Upper lobe of left lung (tissue), 6 donors: Measurements from ENCODE around the gene CYB5A. TPM values are rescaled to one million over a fixed set of nuclear protein-coding genes. Genes with fewer than 3 reads are reported as not detected.
A peak's percentile ranks its signal among the peaks of the same experiment; 100 is the strongest.

Experiments used
- ATAC-seq, 2 donors: fragments of 200-7000 bp; cut with Tn5 transposase; one replicate each; pipeline ENCODE4 v1.9.1; 2022; ENCODE audit warnings: mild to moderate bottlenecking in 2 of 2, moderate library complexity in 2 of 2; ENCODE audit not compliant: low FRiP score in 2 of 2
- DNase-seq, 2 donors: peaks; one replicate each; pipeline ENCODE4 v3.0.0-alpha.2; 2019 to 2020
- H3K27ac ChIP-seq, 4 donors: fragments of 200-600 bp; sonication (generic); one replicate each; pipeline ENCODE4 v1.5.1; 2016 to 2019
- H3K27me3 ChIP-seq, 4 donors: fragments of 200-600 bp; sonication (generic); one replicate each; pipeline ENCODE4 v1.5.1; 2017 to 2019
- H3K36me3 ChIP-seq, 4 donors: fragments of 200-600 bp; sonication (generic); one replicate each; pipeline ENCODE4 v1.5.1; 2016 to 2019
- H3K4me1 ChIP-seq, 4 donors: fragments of 200-600 bp; sonication (generic); one replicate each; pipeline ENCODE4 v1.5.1; 2018 to 2019
- H3K4me3 ChIP-seq, 4 donors: fragments of 200-600 bp; sonication (generic); one replicate each; pipeline ENCODE4 v1.5.1; 2017 to 2019; ENCODE audit warnings: mild to moderate bottlenecking in 2 of 4, moderate library complexity in 1 of 4
- H3K9me3 ChIP-seq, 4 donors: fragments of 200-600 bp; sonication (generic); one replicate each; pipeline ENCODE4 v1.5.1; 2018 to 2019
- CTCF ChIP-seq, 6 experiments: fragments of 450-650 bp in 4 of 6; fragments of 200-600 bp in 2 of 6; sonication (generic) in 2 of 6; IDR thresholded peaks; one replicate each; pipeline ENCODE4 v1.5.1; 2016 to 2019; ENCODE audit warnings: antibody characterized with exemption in 6 of 6
- EP300 ChIP-seq, 4 donors: sonication (generic); formaldehyde crosslinking; IDR thresholded peaks; one replicate each; pipeline ENCODE4 v1.5.1; 2017; ENCODE audit warnings: antibody characterized with exemption in 4 of 4, control low read depth in 2 of 4
- POLR2A ChIP-seq, 4 donors: fragments of 450-650 bp; IDR thresholded peaks; one replicate each; pipeline ENCODE4 v1.5.1; 2016 to 2017; ENCODE audit warnings: antibody characterized with exemption in 4 of 4, mild to moderate bottlenecking in 2 of 4
- POLR2AphosphoS5 ChIP-seq, 2 donors: sonication (generic); formaldehyde crosslinking; IDR thresholded peaks; one replicate each; pipeline ENCODE4 v1.5.1; 2017; ENCODE audit warnings: antibody characterized with exemption in 2 of 2
- WGBS, 2 donors: methylation state at CpG; one replicate each; pipeline ENCODE4 v1.1.5; 2017 to 2018; 5-methylcytosine and 5-hydroxymethylcytosine counted together
- total RNA-seq, 6 donors: library from RNA; depleted of rRNA in 4 of 6; stranded (reverse); fragments of >200 nt in 4 of 6; gene quantifications; one replicate each; pipeline versions ENCODE4 v1.1.0 to v1.2.1, GENCODE V29; 2016 to 2021
- donor health status: DM: no; HTN: no; CAD: no; lungs with moderate emphysema.
- donor health status: DM: no; HTN: yes; CAD: no; lungs with severe emphysema.

Gene CYB5A
- total RNA-seq, 6 donors from 2014 or later: 291 to 729 (median 637) TPM

GRCh38 chr18:74290021-74290420 is 1.7 kb downstream of the CYB5A start:
- DNase-seq (no peak), ATAC-seq (no peak)
- Histone ChIP-seq H3K4me3 (peak overlapping the region in 3 of 4 donors; percentile 67 to 98 (median 73)), H3K27ac (peak overlapping the region; percentile 79 to 96 (median 88)), H3K36me3 (peaks cover 0 to 4% (median 0%) of the 10 kb centered on the region in 4 donors), H3K27me3 (no peaks in the 10 kb centered on the region), H3K4me1 (peaks cover 29 to 57% (median 40%) of the 10 kb centered on the region in 4 donors), H3K9me3 (no peaks in the 10 kb centered on the region)
- WGBS, 2 donors: 55 to 66% methylated on average over 7 of the region's 7 CpGs
- no peak for TF ChIP-seq CTCF (IDR thresholded peaks at IDR 0.05)

- peak overlapping the region in 3 of 4 donors; percentile 67 to 98 (median 73) for H3K4me3 ChIP-seq
- H3K36me3 ChIP-seq: peaks cover 0 to 4% (median 0%) of the 10 kb centered on the region in 4 donors
- peaks cover 37 to 66% (median 49%) of the 10 kb centered on the region in 4 donors for H3K4me1 ChIP-seq
These were observed 2.6 kb downstream of the CYB5A start for GRCh38 chr18:74289137-74289536.

GRCh38 chr18:74288730-74289129 is 3.0 kb downstream of the CYB5A start:
- Histone ChIP-seq H3K9me3 (no peaks in the 10 kb centered on the region), H3K27me3 (no peaks in the 10 kb centered on the region), H3K4me3 (peak overlapping the region; percentile 9 to 98 (median 70)), H3K27ac (peak overlapping the region; percentile 79 to 96 (median 88)), H3K36me3 (peaks cover 0 to 4% (median 0%) of the 10 kb centered on the region in 4 donors), H3K4me1 (peaks cover 40 to 70% (median 52%) of the 10 kb centered on the region in 4 donors)
- 36 to 37% methylated on average over 9 of the region's 9 CpGs for WGBS, 2 donors
- TF ChIP-seq CTCF (IDR thresholded peaks at IDR 0.05) (no peak), EP300 (IDR thresholded peaks at IDR 0.05) (no peak), POLR2A (IDR thresholded peaks at IDR 0.05) (peak in 1 of 4 donors; percentile 26), POLR2AphosphoS5 (IDR thresholded peaks at IDR 0.05) (peak in 1 of 2 donors; percentile 47)
- DNase-seq (peak in 1 of 2 donors; percentile 68), ATAC-seq (no peak)

More at GRCh38 chr18:74289137-74289536, 2.6 kb downstream of the CYB5A start:
- H3K27me3 ChIP-seq: no peaks in the 10 kb centered on the region
- H3K27ac ChIP-seq: peak overlapping the region; percentile 79 to 96 (median 88)
- TF ChIP-seq POLR2AphosphoS5 (IDR thresholded peaks at IDR 0.05) (no peak), CTCF (IDR thresholded peaks at IDR 0.05) (no peak), EP300 (IDR thresholded peaks at IDR 0.05) (peak in 1 of 4 donors; percentile 50), POLR2A (IDR thresholded peaks at IDR 0.05) (no peak)
- DNase-seq (no peak), ATAC-seq (no peak)
- WGBS, 2 donors: 22 to 34% methylated on average over 3 of the region's 3 CpGs
- H3K9me3 ChIP-seq: no peaks in the 10 kb centered on the region

GRCh38 chr18:74288041-74288440 is 3.7 kb downstream of the CYB5A start:
- Histone ChIP-seq H3K27ac (peak overlapping the region; percentile 79 to 96 (median 88)), H3K4me3 (peak overlapping the region in 3 of 4 donors; percentile 67 to 98 (median 73)), H3K4me1 (peaks cover 47 to 77% (median 59%) of the 10 kb centered on the region in 4 donors), H3K36me3 (peaks cover 0 to 4% (median 0%) of the 10 kb centered on the region in 4 donors), H3K9me3 (no peaks in the 10 kb centered on the region), H3K27me3 (no peaks in the 10 kb centered on the region)
- TF ChIP-seq EP300 (IDR thresholded peaks at IDR 0.05) (no peak), POLR2A (IDR thresholded peaks at IDR 0.05) (no peak), POLR2AphosphoS5 (IDR thresholded peaks at IDR 0.05) (no peak), CTCF (IDR thresholded peaks at IDR 0.05) (no peak)
- no peak for DNase-seq
- WGBS, 2 donors: 55 to 61% methylated on average over 5 of the region's 5 CpGs
- no peak for ATAC-seq

- 66 to 70% methylated on average over 2 of the region's 2 CpGs for WGBS, 2 donors
- peaks cover 55 to 81% (median 68%) of the 10 kb centered on the region in 4 donors for H3K4me1 ChIP-seq
- H3K4me3 ChIP-seq: peak overlapping the region in 2 of 4 donors; percentile 73 to 98
- H3K27me3 ChIP-seq: no peaks in the 10 kb centered on the region
- H3K27ac ChIP-seq: peak overlapping the region; percentile 38 to 96 (median 88)
- no peak for DNase-seq
- TF ChIP-seq CTCF (IDR thresholded peaks at IDR 0.05) (no peak), POLR2AphosphoS5 (IDR thresholded peaks at IDR 0.05) (no peak)
- no peaks in the 10 kb centered on the region for H3K9me3 ChIP-seq
- ATAC-seq: no peak
- peaks cover 0 to 4% (median 0%) of the 10 kb centered on the region in 4 donors for H3K36me3 ChIP-seq
These were observed 4.9 kb downstream of the CYB5A start for GRCh38 chr18:74286856-74287255.
